ENCODE measurements around the gene CBR3. TPM values are rescaled to one million over a fixed set of nuclear protein-coding genes. Genes with fewer than 3 reads are reported as not detected.

CBR3 gene
- polyA plus RNA-seq, 2 donors, result 55.8 to 77.1 TPM

- 81 to 86% methylated on average over 15 to 18 of the region's 18 CpGs for WGBS, 2 donors
- Histone ChIP-seq H3K9me3 (ENCODE audit: control insufficient read depth in 2 of 2, insufficient read depth in 1 of 2, low read depth in 1 of 2, low read length in 1 of 2) (no peaks in the 10 kb centered on the region), H3K27ac (ENCODE audit: low read depth in 2 of 2, low read length in 1 of 2) (peak overlapping the region; percentile 4 to 40), H3K27me3 (ENCODE audit: control insufficient read depth in 1 of 2, insufficient read depth in 2 of 2, low read length in 2 of 2) (no peaks in the 10 kb centered on the region), H3K36me3 (ENCODE audit: control insufficient read depth in 2 of 2, insufficient read depth in 2 of 2, low read length in 1 of 2) (peaks cover 0 to 10% of the 10 kb centered on the region in 2 donors), H3K4me1 (ENCODE audit: control insufficient read depth in 2 of 2, insufficient read depth in 2 of 2, low read length in 1 of 2) (peaks cover 0 to 13% of the 10 kb centered on the region in 2 donors), H3K4me3 (ENCODE audit: low read depth in 1 of 2, low read length in 2 of 2) (no peak overlapping the region)
Measured at GRCh38 chr21:36186506-36187399, 51.9 kb downstream of the CBR3 start.

GRCh38 chr21:36188081-36188681, 53.3 kb downstream of the CBR3 start:
- 34 to 41% methylated on average over 8 of the region's 8 CpGs for WGBS, 2 donors
- peak overlapping the region; percentile 85 to 98 for H3K27ac ChIP-seq (ENCODE audit: low read depth in 2 of 2, low read length in 1 of 2)
- H3K36me3 ChIP-seq (ENCODE audit: control insufficient read depth in 2 of 2, insufficient read depth in 2 of 2, low read length in 1 of 2), result peaks cover 0 to 8% of the 10 kb centered on the region in 2 donors
- H3K4me3 ChIP-seq (ENCODE audit: low read depth in 1 of 2, low read length in 2 of 2), result no peak overlapping the region
- peaks cover 0 to 13% of the 10 kb centered on the region in 2 donors for H3K4me1 ChIP-seq (ENCODE audit: control insufficient read depth in 2 of 2, insufficient read depth in 2 of 2, low read length in 1 of 2)
- no peaks in the 10 kb centered on the region for H3K27me3 ChIP-seq (ENCODE audit: control insufficient read depth in 1 of 2, insufficient read depth in 2 of 2, low read length in 2 of 2)
- no peaks in the 10 kb centered on the region for H3K9me3 ChIP-seq (ENCODE audit: control insufficient read depth in 2 of 2, insufficient read depth in 1 of 2, low read depth in 1 of 2, low read length in 1 of 2)

DNA sequence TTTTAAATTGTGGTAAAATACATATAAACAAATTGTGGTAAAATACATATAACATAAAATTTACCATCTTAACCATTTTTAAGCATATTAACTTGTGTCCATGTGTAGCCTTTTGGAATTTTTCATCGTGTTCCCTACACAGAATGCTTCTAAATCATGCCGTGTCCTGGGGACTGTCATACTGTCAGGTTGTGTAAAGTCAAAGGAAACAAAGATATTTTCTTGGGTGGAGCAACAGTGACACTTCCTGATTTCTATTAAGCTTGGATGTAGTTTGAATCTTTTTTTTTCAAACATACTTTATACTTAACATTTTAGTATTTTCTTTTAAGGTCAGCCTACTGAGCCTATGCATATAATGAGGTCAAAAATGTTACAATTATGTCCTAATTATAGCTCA, 54.1 kb downstream of the CBR3 start:
- Histone ChIP-seq H3K4me3 (ENCODE audit: low read depth in 1 of 2, low read length in 2 of 2) (no peak overlapping the region), H3K27ac (ENCODE audit: low read depth in 2 of 2, low read length in 1 of 2) (peak overlapping the region; percentile 20 to 79), H3K4me1 (ENCODE audit: control insufficient read depth in 2 of 2, insufficient read depth in 2 of 2, low read length in 1 of 2) (peaks cover 0 to 10% of the 10 kb centered on the region in 2 donors), H3K27me3 (ENCODE audit: control insufficient read depth in 1 of 2, insufficient read depth in 2 of 2, low read length in 2 of 2) (no peaks in the 10 kb centered on the region), H3K36me3 (ENCODE audit: control insufficient read depth in 2 of 2, insufficient read depth in 2 of 2, low read length in 1 of 2) (peaks cover 0 to 5% of the 10 kb centered on the region in 2 donors), H3K9me3 (ENCODE audit: control insufficient read depth in 2 of 2, insufficient read depth in 1 of 2, low read depth in 1 of 2, low read length in 1 of 2) (no peaks in the 10 kb centered on the region)
- WGBS, 2 donors, result 30 to 32% methylated on average over 2 of the region's 2 CpGs

- Histone ChIP-seq H3K4me3 (ENCODE audit: low read depth in 1 of 2, low read length in 2 of 2) (no peak overlapping the region), H3K27me3 (ENCODE audit: control insufficient read depth in 1 of 2, insufficient read depth in 2 of 2, low read length in 2 of 2) (no peaks in the 10 kb centered on the region), H3K4me1 (ENCODE audit: control insufficient read depth in 2 of 2, insufficient read depth in 2 of 2, low read length in 1 of 2) (peaks cover 3 to 10% of the 10 kb centered on the region in 2 donors), H3K9me3 (ENCODE audit: control insufficient read depth in 2 of 2, insufficient read depth in 1 of 2, low read depth in 1 of 2, low read length in 1 of 2) (no peaks in the 10 kb centered on the region), H3K27ac (ENCODE audit: low read depth in 2 of 2, low read length in 1 of 2) (peak overlapping the region; percentile 35 to 62), H3K36me3 (ENCODE audit: control insufficient read depth in 2 of 2, insufficient read depth in 2 of 2, low read length in 1 of 2) (no peaks in the 10 kb centered on the region)
- 80 to 81% methylated on average over 4 of the region's 4 CpGs for WGBS, 2 donors
Measured at GRCh38 chr21:36190736-36191135, 55.9 kb downstream of the CBR3 start.

DNA sequence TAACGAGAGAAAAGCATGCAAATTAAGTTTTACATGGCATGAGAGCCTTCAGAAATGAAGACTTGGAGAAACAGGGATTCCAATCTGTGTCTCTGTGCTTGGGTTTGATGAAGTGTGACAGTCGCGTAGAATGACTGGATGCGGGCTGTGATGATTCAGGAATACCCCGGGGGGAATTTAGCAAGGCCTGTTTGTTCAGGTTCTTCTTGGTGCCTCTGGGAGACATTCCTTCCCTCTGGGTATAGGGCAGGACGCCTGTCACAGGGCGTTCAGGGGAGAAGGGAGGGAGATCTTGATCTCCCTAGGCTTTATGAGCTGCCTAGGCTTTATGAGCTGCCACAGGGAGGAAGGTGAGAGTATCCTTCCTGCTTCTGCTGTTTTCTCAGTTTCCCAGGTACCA, 58.3 kb downstream of the CBR3 start:
- Histone ChIP-seq H3K9me3 (ENCODE audit: control insufficient read depth in 2 of 2, insufficient read depth in 1 of 2, low read depth in 1 of 2, low read length in 1 of 2) (no peaks in the 10 kb centered on the region), H3K27ac (ENCODE audit: low read depth in 2 of 2, low read length in 1 of 2) (peak overlapping the region; percentile 43 to 84), H3K4me1 (ENCODE audit: control insufficient read depth in 2 of 2, insufficient read depth in 2 of 2, low read length in 1 of 2) (peaks cover 0 to 3% of the 10 kb centered on the region in 2 donors), H3K36me3 (ENCODE audit: control insufficient read depth in 2 of 2, insufficient read depth in 2 of 2, low read length in 1 of 2) (no peaks in the 10 kb centered on the region), H3K27me3 (ENCODE audit: control insufficient read depth in 1 of 2, insufficient read depth in 2 of 2, low read length in 2 of 2) (no peaks in the 10 kb centered on the region), H3K4me3 (ENCODE audit: low read depth in 1 of 2, low read length in 2 of 2) (no peak overlapping the region)
- 58 to 73% methylated on average over 7 of the region's 7 CpGs for WGBS, 2 donors

DNA sequence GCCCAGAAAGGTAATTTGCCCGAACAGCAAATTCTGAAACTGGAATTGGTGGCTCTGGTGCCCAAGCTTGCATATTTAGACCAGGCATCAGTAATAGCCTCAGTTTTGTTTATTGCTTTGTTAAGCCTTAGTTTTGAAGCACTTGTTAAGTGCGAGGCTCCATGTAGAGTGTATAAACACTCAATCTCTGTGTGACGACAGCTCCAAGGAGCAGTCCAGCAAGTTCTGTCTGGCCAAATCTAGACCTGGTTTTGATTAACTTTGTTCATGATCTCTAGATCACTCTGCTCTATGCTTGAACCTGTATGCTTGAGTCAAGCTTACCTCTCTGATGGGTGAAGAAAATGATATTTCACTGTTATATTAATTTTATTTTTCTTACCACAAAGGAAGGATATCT, 59.1 kb downstream of the CBR3 start:
- Histone ChIP-seq H3K27ac (ENCODE audit: low read depth in 2 of 2, low read length in 1 of 2) (peak overlapping the region; percentile 24 to 43), H3K9me3 (ENCODE audit: control insufficient read depth in 2 of 2, insufficient read depth in 1 of 2, low read depth in 1 of 2, low read length in 1 of 2) (no peaks in the 10 kb centered on the region), H3K36me3 (ENCODE audit: control insufficient read depth in 2 of 2, insufficient read depth in 2 of 2, low read length in 1 of 2) (no peaks in the 10 kb centered on the region), H3K4me1 (ENCODE audit: control insufficient read depth in 2 of 2, insufficient read depth in 2 of 2, low read length in 1 of 2) (peaks cover 0 to 3% of the 10 kb centered on the region in 2 donors), H3K4me3 (ENCODE audit: low read depth in 1 of 2, low read length in 2 of 2) (no peak overlapping the region), H3K27me3 (ENCODE audit: control insufficient read depth in 1 of 2, insufficient read depth in 2 of 2, low read length in 2 of 2) (no peaks in the 10 kb centered on the region)
- WGBS, 2 donors, result 60 to 63% methylated on average over 3 of the region's 3 CpGs

DNA sequence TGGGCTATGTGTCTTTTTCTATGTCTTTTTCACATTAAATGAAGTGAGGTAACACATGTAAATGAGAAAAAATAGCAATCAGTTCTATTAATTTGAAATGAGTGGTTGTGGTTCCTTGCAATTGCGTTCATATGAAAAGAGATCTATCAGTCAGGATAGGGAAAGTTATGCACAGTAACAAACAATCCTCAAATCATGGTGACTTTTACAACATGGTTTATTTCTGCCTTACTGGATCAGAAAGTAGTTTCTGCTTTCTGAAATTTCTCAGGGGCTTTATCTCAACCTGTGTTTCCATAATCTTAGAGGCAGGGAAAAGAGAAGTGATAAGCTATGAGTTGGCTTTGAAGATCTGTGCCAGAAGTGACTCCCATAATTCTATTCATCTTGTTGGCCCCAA, 60.7 kb downstream of the CBR3 start:
- Histone ChIP-seq H3K27me3 (ENCODE audit: control insufficient read depth in 1 of 2, insufficient read depth in 2 of 2, low read length in 2 of 2) (no peaks in the 10 kb centered on the region), H3K4me3 (ENCODE audit: low read depth in 1 of 2, low read length in 2 of 2) (no peak overlapping the region), H3K27ac (ENCODE audit: low read depth in 2 of 2, low read length in 1 of 2) (no peak overlapping the region), H3K9me3 (ENCODE audit: control insufficient read depth in 2 of 2, insufficient read depth in 1 of 2, low read depth in 1 of 2, low read length in 1 of 2) (no peaks in the 10 kb centered on the region), H3K36me3 (ENCODE audit: control insufficient read depth in 2 of 2, insufficient read depth in 2 of 2, low read length in 1 of 2) (peaks cover 3% of the 10 kb centered on the region in 2 donors), H3K4me1 (ENCODE audit: control insufficient read depth in 2 of 2, insufficient read depth in 2 of 2, low read length in 1 of 2) (peaks cover 0 to 3% of the 10 kb centered on the region in 2 donors)
- 95 to 98% methylated on average over 1 of the region's 1 CpG for WGBS, 2 donors

Other genes starting within 250 kb of the CBR3 start
- gene SETD4, start 74.6 kb upstream of the CBR3 start, polyA plus RNA-seq, result 10 to 100 TPM in 1 of 2 donors, 1 to 10 TPM in 1; 9.1 to 13.7 TPM
- gene CBR1, start 65.1 kb upstream of the CBR3 start, polyA plus RNA-seq, result 100 to 1,000 TPM; 102 to 207 TPM
- gene DOP1B, start 21.7 kb downstream of the CBR3 start, polyA plus RNA-seq, result 10 to 100 TPM in 1 of 2 donors, 1 to 10 TPM in 1; 9.2 to 13.2 TPM
- gene MORC3, start 185.1 kb downstream of the CBR3 start, polyA plus RNA-seq, result 10 to 100 TPM; 13.1 to 18.6 TPM